GM12892 (cell line): ENCODE results near the gene PDLIM7.

Experiments used
- POLR2A ChIP-seq: IDR thresholded peaks from 2 replicates; pipeline ENCODE4 v1.6.1; 2011; ENCODE audit warnings: low read depth, low read length, control low read depth
- POLR2AphosphoS5 ChIP-seq: IDR thresholded peaks from 2 replicates; pipeline ENCODE4 v1.6.1; 2011; ENCODE audit warnings: low read depth, low read length, control low read depth
- TAF1 ChIP-seq: IDR thresholded peaks from 2 replicates; pipeline ENCODE4 v1.6.1; 2011; ENCODE audit warnings: low read depth, mild to moderate bottlenecking, control low read depth, low read length, borderline replicate concordance

DNA sequence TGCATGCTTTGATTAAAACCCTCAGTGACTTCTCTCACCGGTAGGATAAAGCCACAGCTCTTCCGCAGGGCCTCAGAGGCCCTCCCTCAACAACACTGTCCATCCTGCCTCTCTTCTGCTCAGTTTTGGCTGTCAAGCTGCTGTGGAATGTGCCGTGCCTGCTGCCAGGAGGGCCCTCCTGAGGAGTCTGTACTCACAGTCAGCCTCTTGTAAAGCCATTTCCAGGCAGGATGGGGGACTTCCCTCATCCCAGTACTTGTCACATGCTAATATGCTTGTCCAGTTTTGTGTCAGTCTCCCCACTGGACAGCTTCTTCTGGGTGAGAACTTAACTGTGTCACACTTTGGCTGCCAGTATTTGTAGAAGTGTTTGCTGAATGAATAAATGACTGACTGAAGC, 33.2 kb upstream of the PDLIM7 start:
- TF ChIP-seq POLR2A (no peak), TAF1 (no peak), POLR2AphosphoS5 (no peak)
